ENCODE results near the gene RPL29. TPM values are rescaled to one million over a fixed set of nuclear protein-coding genes. Genes with fewer than 3 reads are reported as not detected.

Gene RPL29
- total and polyA plus RNA-seq, 2 of the 8 experiments (the other 6 are each of a cell fraction or from before 2014, with no cell fraction given) = 1,467 to 2,660 TPM

DNA sequence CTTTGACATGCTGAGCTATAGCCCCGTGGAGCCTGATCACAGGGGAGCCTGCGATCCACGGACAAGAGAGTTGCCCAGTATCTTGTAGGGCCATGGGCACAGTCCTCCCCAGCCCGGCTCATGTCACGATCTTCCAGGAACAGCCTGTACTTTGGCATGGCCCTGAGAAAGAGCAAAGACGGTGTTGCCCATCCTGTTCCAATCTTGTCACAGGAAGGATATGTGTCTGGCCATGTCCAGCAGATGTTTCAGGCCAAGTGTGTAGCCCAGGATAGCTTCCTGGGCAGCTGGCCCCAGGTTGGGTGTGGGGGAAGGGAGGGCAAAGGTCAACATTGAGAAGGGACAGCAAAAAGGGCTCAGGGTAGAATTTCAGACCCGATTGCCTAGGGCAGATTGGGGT, 17.0 kb upstream of the RPL29 start:
- Histone ChIP-seq H4K5ac (ENCODE audit: insufficient read length, low read depth, low read length) (no peak overlapping the region), H3K79me2 (ENCODE audit: control insufficient read depth in 1 of 2, insufficient read depth in 2 of 2, low read length in 2 of 2) (no peaks in the 10 kb centered on the region), H2AFZ (ENCODE audit: low read length) (no peak overlapping the region), H3K18ac (ENCODE audit: extremely low read depth, low read length) (no peak overlapping the region), H3K27ac (ENCODE audit: low read depth, low read length) (no peak overlapping the region), H3K9me3 (ENCODE audit: insufficient read depth in 2 of 2, low read depth in 1 of 2, low read length in 1 of 2) (no peaks in the 10 kb centered on the region), H3K23ac (ENCODE audit: insufficient read length) (no peak overlapping the region), H3K23me2 (ENCODE audit: low read depth, low read length) (peaks cover 5% of the 10 kb centered on the region; the same call in 1 of the 2 replicates), H2BK15ac (ENCODE audit: low read length) (no peak overlapping the region), H3K4me1 (replicated peaks in 1 of 4; ENCODE audit: control insufficient read depth in 3 of 4, insufficient read depth in 4 of 4, low read length in 3 of 4) (peaks cover 0 to under 1% (median 0%) of the 10 kb centered on the region in 4 experiments; a peak in 3 of 7 replicates), H4K91ac (replicated peaks; ENCODE audit: insufficient read length, low read length) (no peak overlapping the region), H4K8ac (ENCODE audit: extremely low read depth, insufficient read depth, low read length) (no peak overlapping the region), H3K4me2 (ENCODE audit: insufficient read depth in 1 of 2, low read depth in 2 of 2, low read length in 2 of 2) (no peak overlapping the region), H3K79me1 (ENCODE audit: low read depth, low read length) (no peaks in the 10 kb centered on the region), H3K27me3 (replicated peaks in 1 of 4; ENCODE audit: control insufficient read depth in 3 of 4, extremely low read depth in 1 of 4, insufficient read depth in 3 of 4, low read length in 3 of 4) (no peaks in the 10 kb centered on the region; a peak in 1 of 7 replicates), H2BK12ac (ENCODE audit: low read depth, low read length) (peak overlapping the region; percentile 60; the same call in 1 of the 2 replicates), H4K20me1 (replicated peaks in 1 of 2; ENCODE audit: control insufficient read depth in 1 of 2, insufficient read depth in 2 of 2, low read length in 2 of 2) (peaks cover 0 to 1% of the 10 kb centered on the region in 2 experiments), H3K14ac (ENCODE audit: insufficient read length) (no peak overlapping the region), H3K9ac (replicated peaks in 1 of 4; ENCODE audit: extremely low read depth in 1 of 4, low read depth in 3 of 4, low read length in 3 of 4) (no peak overlapping the region), H3K4ac (replicated peaks; ENCODE audit: insufficient read length, low read depth, low read length) (no peak overlapping the region), H3K56ac (replicated peaks; ENCODE audit: insufficient read length, low read depth, low read length) (no peak overlapping the region), H3K4me3 (ENCODE audit: extremely low read depth in 1 of 4, insufficient read depth in 2 of 4, low read depth in 3 of 4, low read length in 4 of 4) (no peak overlapping the region), H3K36me3 (ENCODE audit: control insufficient read depth in 2 of 4, insufficient read depth in 4 of 4, low read length in 3 of 4) (no peaks in the 10 kb centered on the region), H2BK120ac (replicated peaks; ENCODE audit: low read depth, low read length) (no peak overlapping the region), H2AK5ac (ENCODE audit: low read depth, low read length) (no peak overlapping the region), H2BK5ac (ENCODE audit: low read depth, low read length) (no peak overlapping the region), H2BK20ac (ENCODE audit: low read length) (no peak overlapping the region)
- no peak for DNase-seq (ENCODE audit: low read depth in 1 of 2, low spot score in 2 of 2)
- no peak for FAIRE-seq
- ChIA-PET CTCF (ENCODE audit: partially characterized antibody) (interaction anchor here (0.9 to 24.7 kb wide), 15 partner anchors 9 to 372 kb away, joined by 3 to 984 read pairs (median 5); partner anchors contain the start of genes ABHD14B, DUSP7 and RPL29), POLR2A (ENCODE audit: partially characterized antibody) (interaction anchor here (0.6 to 6.3 kb wide), 5 partner anchors 9 to 135 kb away, joined by 3 to 59 read pairs (median 3); partner anchors contain the start of gene RPL29)
- WGBS, 2 experiments (ENCODE audit: extremely low coverage in 1 of 2, insufficient coverage in 1 of 2, insufficient read length in 1 of 2, insufficient replicate concordance in 2 of 2, low coverage in 1 of 2, low lambda C conversion rate in 2 of 2, missing lambda C conversion rate in 1 of 2) = 78% methylated on average over 7 of the region's 7 CpGs; no CpG with 5 or more reads in 1 of the 2 experiments
- TF ChIP-seq RFX5 (IDR thresholded peaks at IDR 0.05; ENCODE audit: borderline replicate concordance, low read depth, low read length) = no peak
- no peak for TF ChIP-seq MAFK (IDR thresholded peaks at IDR 0.05; ENCODE audit: low read depth, low read length)
- no peak for TF ChIP-seq CEBPB (IDR thresholded peaks at IDR 0.05; ENCODE audit: low read depth, low read length)
- no peak for TF ChIP-seq SP1 (IDR thresholded peaks at IDR 0.05; ENCODE audit: low read depth, low read length)
- TF ChIP-seq, protein P1, sequence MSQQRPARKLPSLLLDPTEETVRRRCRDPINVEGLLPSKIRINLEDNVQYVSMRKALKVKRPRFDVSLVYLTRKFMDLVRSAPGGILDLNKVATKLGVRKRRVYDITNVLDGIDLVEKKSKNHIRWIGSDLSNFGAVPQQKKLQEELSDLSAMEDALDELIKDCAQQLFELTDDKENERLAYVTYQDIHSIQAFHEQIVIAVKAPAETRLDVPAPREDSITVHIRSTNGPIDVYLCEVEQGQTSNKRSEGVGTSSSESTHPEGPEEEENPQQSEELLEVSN (IDR thresholded peaks at IDR 0.05) = no peak
- TF ChIP-seq, protein P2, sequence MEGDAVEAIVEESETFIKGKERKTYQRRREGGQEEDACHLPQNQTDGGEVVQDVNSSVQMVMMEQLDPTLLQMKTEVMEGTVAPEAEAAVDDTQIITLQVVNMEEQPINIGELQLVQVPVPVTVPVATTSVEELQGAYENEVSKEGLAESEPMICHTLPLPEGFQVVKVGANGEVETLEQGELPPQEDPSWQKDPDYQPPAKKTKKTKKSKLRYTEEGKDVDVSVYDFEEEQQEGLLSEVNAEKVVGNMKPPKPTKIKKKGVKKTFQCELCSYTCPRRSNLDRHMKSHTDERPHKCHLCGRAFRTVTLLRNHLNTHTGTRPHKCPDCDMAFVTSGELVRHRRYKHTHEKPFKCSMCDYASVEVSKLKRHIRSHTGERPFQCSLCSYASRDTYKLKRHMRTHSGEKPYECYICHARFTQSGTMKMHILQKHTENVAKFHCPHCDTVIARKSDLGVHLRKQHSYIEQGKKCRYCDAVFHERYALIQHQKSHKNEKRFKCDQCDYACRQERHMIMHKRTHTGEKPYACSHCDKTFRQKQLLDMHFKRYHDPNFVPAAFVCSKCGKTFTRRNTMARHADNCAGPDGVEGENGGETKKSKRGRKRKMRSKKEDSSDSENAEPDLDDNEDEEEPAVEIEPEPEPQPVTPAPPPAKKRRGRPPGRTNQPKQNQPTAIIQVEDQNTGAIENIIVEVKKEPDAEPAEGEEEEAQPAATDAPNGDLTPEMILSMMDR (IDR thresholded peaks at IDR 0.05; ENCODE audit: control extremely low read depth in 1 of 3, insufficient read depth in 1 of 3, low read depth in 1 of 3, low read length in 3 of 3) = no peak
- no peak for TF ChIP-seq CREB1 (IDR thresholded peaks at IDR 0.05)
- no peak for TF ChIP-seq GABPA (IDR thresholded peaks at IDR 0.05; ENCODE audit: borderline replicate concordance, insufficient read depth, low read length)
- TF ChIP-seq EZH2 (IDR thresholded peaks at IDR 0.05; ENCODE audit: low read depth, low read length, severe bottlenecking) = no peak
- TF ChIP-seq ZNF274 (IDR thresholded peaks at IDR 0.05; ENCODE audit: borderline replicate concordance, extremely low read depth, low read length) = no peak
- no peak for TF ChIP-seq RBBP5 (IDR thresholded peaks at IDR 0.05; ENCODE audit: borderline replicate concordance, low read depth, low read length)
